Activated naive CD4-positive, alpha-beta T cell treated with anti-CD3 and anti-CD28 coated beads for 36 hours (primary cell): ENCODE measurements around the gene IL17B. TPM values are rescaled to one million over a fixed set of nuclear protein-coding genes. Genes with fewer than 3 reads are reported as not detected.

Experiments used
- CTCF ChIA-PET: fragments of 350-600 bp; sonication (Branson Sonifier 250); formaldehyde crosslinking; loops from one replicate; lab custom pipeline; 2021; ENCODE audit warnings: antibody characterized with exemption; lab: Charles Lee
- DNase-seq: peaks from one replicate; pipeline ENCODE4 v3.0.0-alpha.2; 2020
- H3K27ac Mint-ChIP-seq: one replicate; pipeline ENCODE4 v1.8.0; 2021; ENCODE audit warnings: mild to moderate bottlenecking, mixed read lengths
- H3K27me3 Mint-ChIP-seq: one replicate; pipeline ENCODE4 v1.8.0; 2021; ENCODE audit warnings: low read depth, mixed read lengths
- H3K36me3 Mint-ChIP-seq: one replicate; pipeline ENCODE4 v1.8.0; 2021; ENCODE audit warnings: low read depth, mixed read lengths
- H3K4me1 Mint-ChIP-seq: one replicate; pipeline ENCODE4 v1.8.0; 2021; ENCODE audit warnings: low read depth, mixed read lengths
- H3K4me3 Mint-ChIP-seq: one replicate; pipeline ENCODE4 v1.8.0; 2021; ENCODE audit warnings: mild to moderate bottlenecking, moderate library complexity, mixed read lengths
- H3K9me3 Mint-ChIP-seq: one replicate; pipeline ENCODE4 v1.8.0; 2021; ENCODE audit warnings: mixed read lengths
- intact Hi-C: fragments of 100-400 bp; cut with micrococcal nuclease; formaldehyde crosslinking; loops from one replicate; pipeline ENCODE4 v1.15.1; 2023
- total RNA-seq, 2 experiments: library from RNA; stranded (reverse); gene quantifications; one replicate each; pipeline ENCODE4 v1.2.3, GENCODE V29; 2021

The IL17B gene
- total RNA-seq, 2 experiments from 2014 or later, result not detected

DNA sequence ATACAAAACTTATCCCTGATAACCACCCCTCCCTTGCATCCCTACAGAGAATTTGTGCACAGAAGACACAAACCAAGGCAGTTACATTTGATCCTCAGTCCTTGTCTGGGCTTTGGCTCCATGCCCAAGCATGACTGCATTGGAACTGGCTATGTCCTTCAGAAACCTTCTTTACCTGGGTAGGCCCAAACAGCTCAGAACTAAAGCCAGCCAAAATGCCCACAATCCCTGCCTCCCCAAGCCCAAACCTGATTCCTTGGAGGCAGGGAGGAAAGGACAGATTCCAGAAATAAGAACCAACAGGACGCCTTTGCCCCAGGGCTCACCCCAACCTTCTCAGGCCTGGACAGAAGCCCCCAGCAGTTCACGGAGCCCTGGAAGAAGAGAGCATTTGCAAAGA, 8.2 kb downstream of the IL17B start:
- peak overlapping the region; percentile 57 for H3K27ac Mint-ChIP-seq
- intact Hi-C loops, result loop anchor here (1.0 kb wide), 4 partner anchors 14 to 230 kb away; partner anchors contain the start of gene ABLIM3
- H3K4me1 Mint-ChIP-seq, result peaks cover 10% of the 10 kb centered on the region
- H3K36me3 Mint-ChIP-seq, result peaks cover 6% of the 10 kb centered on the region
- no peak for DNase-seq
- H3K9me3 Mint-ChIP-seq, result no peaks in the 10 kb centered on the region
- CTCF ChIA-PET, result interaction anchor here (0.6 to 9.3 kb wide), 22 partner anchors 9 to 248 kb away, joined by 3 to 125 read pairs (median 4); partner anchors contain the start of genes GRPEL2, IL17B and PCYOX1L
- no peak overlapping the region for H3K4me3 Mint-ChIP-seq
- H3K27me3 Mint-ChIP-seq, result no peaks in the 10 kb centered on the region

GRCh38 chr5:149367972-149368645, 11.0 kb downstream of the IL17B start:
- Mint-ChIP-seq H3K9me3 (no peaks in the 10 kb centered on the region), H3K4me1 (peaks cover 10% of the 10 kb centered on the region), H3K27ac (no peak overlapping the region), H3K27me3 (no peaks in the 10 kb centered on the region), H3K36me3 (peaks cover 8% of the 10 kb centered on the region), H3K4me3 (no peak overlapping the region)
- intact Hi-C loops, result loop anchor here (1.0 kb wide), 2 partner anchors 51 to 66 kb away; no protein-coding TSS in a partner anchor
- no peak for DNase-seq
- CTCF ChIA-PET, result interaction anchor here (0.6 to 9.3 kb wide), 29 partner anchors 8 to 479 kb away, joined by 3 to 80 read pairs (median 4); partner anchors contain the start of genes IL17B and PCYOX1L

GRCh38 chr5:149367249-149367971, 11.7 kb downstream of the IL17B start:
- peak; percentile 72 for DNase-seq
- intact Hi-C loops, result loop anchor here (1.0 kb wide), 1 partner anchor 50 kb away; no protein-coding TSS in a partner anchor
- H3K27me3 Mint-ChIP-seq, result no peaks in the 10 kb centered on the region
- peaks cover 10% of the 10 kb centered on the region for H3K4me1 Mint-ChIP-seq
- H3K4me3 Mint-ChIP-seq, result no peak overlapping the region
- CTCF ChIA-PET, result interaction anchor here (0.7 to 9.3 kb wide), 33 partner anchors 9 to 1016 kb away, joined by 3 to 80 read pairs (median 4); partner anchors contain the start of genes AFAP1L1, IL17B and PCYOX1L
- H3K36me3 Mint-ChIP-seq, result peaks cover 8% of the 10 kb centered on the region
- no peaks in the 10 kb centered on the region for H3K9me3 Mint-ChIP-seq
- H3K27ac Mint-ChIP-seq, result no peak overlapping the region

GRCh38 chr5:149366169-149366729, 12.8 kb downstream of the IL17B start:
- no peaks in the 10 kb centered on the region for H3K9me3 Mint-ChIP-seq
- H3K27ac Mint-ChIP-seq, result no peak overlapping the region
- CTCF ChIA-PET, result interaction anchor here (0.8 to 9.3 kb wide), 17 partner anchors 9 to 189 kb away, joined by 3 to 80 read pairs (median 5); partner anchors contain the start of genes IL17B and PCYOX1L
- H3K36me3 Mint-ChIP-seq, result peaks cover 8% of the 10 kb centered on the region
- no peak overlapping the region for H3K4me3 Mint-ChIP-seq
- intact Hi-C loops, result no loop called here
- no peak for DNase-seq
- H3K27me3 Mint-ChIP-seq, result no peaks in the 10 kb centered on the region
- peaks cover 9% of the 10 kb centered on the region for H3K4me1 Mint-ChIP-seq

GRCh38 chr5:149365418-149365817, 13.7 kb downstream of the IL17B start:
- no peak for DNase-seq
- Mint-ChIP-seq H3K4me3 (no peak overlapping the region), H3K36me3 (peaks cover 8% of the 10 kb centered on the region), H3K27me3 (no peaks in the 10 kb centered on the region), H3K27ac (no peak overlapping the region), H3K4me1 (peaks cover 14% of the 10 kb centered on the region), H3K9me3 (no peaks in the 10 kb centered on the region)
- CTCF ChIA-PET, result interaction anchor here (1.0 to 9.3 kb wide), 9 partner anchors 8 to 68 kb away, joined by 3 to 80 read pairs (median 7); partner anchors contain the start of genes IL17B and PCYOX1L
- intact Hi-C loops, result no loop called here

GRCh38 chr5:149364719-149365118, 14.4 kb downstream of the IL17B start:
- peaks cover 8% of the 10 kb centered on the region for H3K36me3 Mint-ChIP-seq
- H3K4me1 Mint-ChIP-seq, result peaks cover 21% of the 10 kb centered on the region
- no peak for DNase-seq
- H3K27me3 Mint-ChIP-seq, result no peaks in the 10 kb centered on the region
- intact Hi-C loops, result no loop called here
- CTCF ChIA-PET, result interaction anchor here (2.5 to 5.3 kb wide), 2 partner anchors 46 to 69 kb away, joined by 12 to 28 read pairs; no protein-coding TSS in a partner anchor
- H3K4me3 Mint-ChIP-seq, result no peak overlapping the region
- no peak overlapping the region for H3K27ac Mint-ChIP-seq
- H3K9me3 Mint-ChIP-seq, result no peaks in the 10 kb centered on the region

DNA sequence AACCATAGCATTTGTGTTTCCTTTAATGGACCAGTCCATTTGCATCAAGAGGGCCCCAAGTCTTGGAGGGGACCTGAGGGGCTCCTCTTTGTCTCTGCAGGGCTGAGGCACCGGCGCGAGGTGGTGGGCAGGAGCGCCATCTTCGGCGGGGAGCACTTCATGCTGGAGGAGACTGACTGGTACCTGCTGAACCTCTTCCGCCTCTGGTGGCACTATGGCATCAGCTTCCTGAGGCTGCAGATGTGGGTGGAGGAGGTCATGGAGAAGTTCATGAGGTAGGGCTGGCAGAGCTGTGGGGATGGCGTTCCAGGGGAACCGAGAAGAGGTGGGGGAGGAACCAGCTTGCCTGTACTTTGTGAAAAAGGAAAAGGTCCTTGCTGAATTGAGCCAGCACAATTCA, 15.2 kb downstream of the IL17B start:
- Mint-ChIP-seq H3K9me3 (no peaks in the 10 kb centered on the region), H3K27ac (no peak overlapping the region), H3K27me3 (no peaks in the 10 kb centered on the region), H3K4me3 (no peak overlapping the region), H3K4me1 (peaks cover 26% of the 10 kb centered on the region), H3K36me3 (peaks cover 8% of the 10 kb centered on the region)
- intact Hi-C loops, result no loop called here
- no peak for DNase-seq
- CTCF ChIA-PET, result interaction anchor here (2.5 to 5.3 kb wide), 3 partner anchors 8 to 70 kb away, joined by 12 to 31 read pairs (median 28); no protein-coding TSS in a partner anchor

DNA sequence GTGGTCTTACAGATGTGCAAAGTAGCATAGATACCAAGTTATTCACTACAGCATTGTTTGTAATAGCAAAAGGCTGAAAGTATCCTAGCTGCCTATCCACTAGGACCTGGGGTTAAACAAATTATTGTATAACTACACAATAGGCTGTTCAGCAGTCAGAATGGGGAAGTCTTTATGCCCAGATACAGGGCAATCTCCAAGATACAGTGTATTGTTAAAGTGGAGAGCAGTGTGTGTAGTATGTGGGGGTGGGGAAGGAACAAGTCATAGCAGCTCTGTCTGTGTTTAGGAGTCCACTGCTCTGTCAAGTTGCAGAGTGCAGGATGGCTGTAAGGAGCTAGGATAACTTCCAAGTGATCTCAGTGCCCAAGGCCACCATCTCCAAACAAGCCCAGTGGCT, 15.7 kb downstream of the IL17B start:
- H3K9me3 Mint-ChIP-seq, result no peaks in the 10 kb centered on the region
- no peak overlapping the region for H3K4me3 Mint-ChIP-seq
- intact Hi-C loops, result no loop called here
- H3K4me1 Mint-ChIP-seq, result peaks cover 32% of the 10 kb centered on the region
- no peak overlapping the region for H3K27ac Mint-ChIP-seq
- CTCF ChIA-PET, result interaction anchor here (2.5 to 5.3 kb wide), 3 partner anchors 8 to 70 kb away, joined by 12 to 31 read pairs (median 28); no protein-coding TSS in a partner anchor
- DNase-seq, result no peak
- H3K27me3 Mint-ChIP-seq, result no peaks in the 10 kb centered on the region
- H3K36me3 Mint-ChIP-seq, result peaks cover 7% of the 10 kb centered on the region

GRCh38 chr5:149362541-149362940, 16.6 kb downstream of the IL17B start:
- no peaks in the 10 kb centered on the region for H3K27me3 Mint-ChIP-seq
- H3K27ac Mint-ChIP-seq, result no peak overlapping the region

DNA sequence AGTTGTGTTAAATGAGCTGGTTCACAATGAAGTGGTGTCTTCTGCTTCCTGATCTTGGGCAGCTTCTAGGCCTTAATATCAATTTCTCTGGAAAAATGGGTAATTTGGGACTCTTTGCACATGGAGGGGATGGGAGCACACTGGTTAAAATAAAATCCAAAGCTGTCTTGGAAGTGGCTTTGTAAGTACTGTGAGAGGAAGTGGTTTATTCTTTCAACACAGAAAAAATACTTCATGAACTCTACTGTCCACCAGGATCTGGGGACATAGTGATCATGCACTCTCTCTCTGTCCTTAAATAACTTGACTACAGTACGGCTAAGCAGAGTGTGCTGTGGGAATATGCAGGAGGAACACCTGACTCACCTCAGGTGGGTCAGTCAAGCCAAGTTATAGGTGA, 18.8 kb downstream of the IL17B start:
- intact Hi-C loops, result no loop called here
- Mint-ChIP-seq H3K4me3 (no peak overlapping the region), H3K27me3 (no peaks in the 10 kb centered on the region), H3K27ac (peak overlapping the region; percentile 42), H3K4me1 (peaks cover 46% of the 10 kb centered on the region), H3K9me3 (no peaks in the 10 kb centered on the region), H3K36me3 (peaks cover 7% of the 10 kb centered on the region)
- CTCF ChIA-PET, result interaction anchor here (1.0 to 4.5 kb wide), 5 partner anchors 9 to 205 kb away, joined by 3 to 31 read pairs (median 4); no protein-coding TSS in a partner anchor
- DNase-seq, result no peak

More at GRCh38 chr5:149362541-149362940, 16.6 kb downstream of the IL17B start:
- DNase-seq, result no peak
- no peak overlapping the region for H3K4me3 Mint-ChIP-seq
- peaks cover 2% of the 10 kb centered on the region for H3K36me3 Mint-ChIP-seq
- H3K4me1 Mint-ChIP-seq, result peaks cover 29% of the 10 kb centered on the region
- intact Hi-C loops, result no loop called here
- H3K9me3 Mint-ChIP-seq, result no peaks in the 10 kb centered on the region
- CTCF ChIA-PET, result interaction anchor here (4.5 kb wide), 1 partner anchor 9 kb away, joined by 31 read pairs; no protein-coding TSS in a partner anchor

DNA sequence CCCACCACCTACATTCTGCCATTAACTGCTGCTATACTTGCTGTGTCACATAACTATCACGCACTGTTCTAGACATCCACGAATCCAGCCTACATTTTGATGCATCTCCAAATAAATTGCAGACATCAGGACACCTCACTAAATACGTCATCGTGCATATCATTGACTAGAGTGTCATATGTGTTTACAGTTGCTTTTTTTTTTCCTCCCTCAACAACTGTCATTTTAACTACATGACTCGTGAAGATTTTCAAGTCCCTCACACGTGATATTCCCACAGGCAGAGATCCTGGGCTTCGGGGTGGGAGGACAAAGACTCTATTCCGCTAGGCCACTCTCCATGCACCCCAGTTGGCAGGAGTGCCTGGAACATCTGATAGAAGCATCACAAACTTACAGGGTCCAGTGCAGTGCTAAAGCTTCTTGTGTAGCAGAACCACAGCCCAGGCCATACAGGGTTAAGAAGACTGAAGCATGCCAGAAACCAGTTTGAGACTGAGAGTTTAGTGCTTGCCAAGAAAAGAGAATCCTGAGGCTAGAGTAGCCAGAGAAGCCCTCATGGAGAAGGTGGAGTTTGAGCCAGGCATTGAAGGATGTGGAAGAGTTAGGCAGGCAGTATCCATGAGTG, 20.1 kb downstream of the IL17B start:
- Mint-ChIP-seq H3K27me3 (no peaks in the 10 kb centered on the region), H3K36me3 (peaks cover 17% of the 10 kb centered on the region), H3K27ac (peak overlapping the region; percentile 23), H3K9me3 (no peaks in the 10 kb centered on the region), H3K4me1 (peaks cover 56% of the 10 kb centered on the region), H3K4me3 (peak overlapping the region; percentile 95)
- intact Hi-C loops, result loop anchor here (2.0 to 5.0 kb wide), 2 partner anchors 60 to 1723 kb away; partner anchors contain the start of gene TNIP1
- DNase-seq, result no peak
- CTCF ChIA-PET, result interaction anchor here (1.5 to 5.0 kb wide), 3 partner anchors 9 to 260 kb away, joined by 3 to 51 read pairs (median 6); no protein-coding TSS in a partner anchor
